IPS-15b (cell line): ENCODE results near the gene KAT14.
"Not testable (repeated sequence)": the region's sequence is repeated elsewhere in the genome, so short reads cannot be mapped to it uniquely, and the experiment has no call there.

ENCODE experiments used
- H3K27me3 ChIP-seq: one replicate; pipeline ENCODE4 v1.6.1; 2013; ENCODE audit warnings: low read length; ENCODE audit not compliant: control insufficient read depth, insufficient read depth
- H3K36me3 ChIP-seq: one replicate; pipeline ENCODE4 v1.6.1; 2013; ENCODE audit warnings: low read length; ENCODE audit not compliant: control insufficient read depth, insufficient read depth
- H3K4me1 ChIP-seq: one replicate; pipeline ENCODE4 v1.6.1; 2013; ENCODE audit warnings: mild to moderate bottlenecking, low read length; ENCODE audit not compliant: control insufficient read depth, insufficient read depth
- H3K4me3 ChIP-seq: one replicate; pipeline ENCODE4 v1.5.1; 2013; ENCODE audit warnings: low read depth, low read length
- H3K9ac ChIP-seq: one replicate; pipeline ENCODE4 v1.6.1; 2013; ENCODE audit warnings: low read depth, mild to moderate bottlenecking, low read length
- H3K9me3 ChIP-seq: one replicate; pipeline ENCODE4 v1.6.1; 2013; ENCODE audit warnings: mild to moderate bottlenecking, low read length; ENCODE audit not compliant: control insufficient read depth, insufficient read depth

Gene KAT14, protein sequence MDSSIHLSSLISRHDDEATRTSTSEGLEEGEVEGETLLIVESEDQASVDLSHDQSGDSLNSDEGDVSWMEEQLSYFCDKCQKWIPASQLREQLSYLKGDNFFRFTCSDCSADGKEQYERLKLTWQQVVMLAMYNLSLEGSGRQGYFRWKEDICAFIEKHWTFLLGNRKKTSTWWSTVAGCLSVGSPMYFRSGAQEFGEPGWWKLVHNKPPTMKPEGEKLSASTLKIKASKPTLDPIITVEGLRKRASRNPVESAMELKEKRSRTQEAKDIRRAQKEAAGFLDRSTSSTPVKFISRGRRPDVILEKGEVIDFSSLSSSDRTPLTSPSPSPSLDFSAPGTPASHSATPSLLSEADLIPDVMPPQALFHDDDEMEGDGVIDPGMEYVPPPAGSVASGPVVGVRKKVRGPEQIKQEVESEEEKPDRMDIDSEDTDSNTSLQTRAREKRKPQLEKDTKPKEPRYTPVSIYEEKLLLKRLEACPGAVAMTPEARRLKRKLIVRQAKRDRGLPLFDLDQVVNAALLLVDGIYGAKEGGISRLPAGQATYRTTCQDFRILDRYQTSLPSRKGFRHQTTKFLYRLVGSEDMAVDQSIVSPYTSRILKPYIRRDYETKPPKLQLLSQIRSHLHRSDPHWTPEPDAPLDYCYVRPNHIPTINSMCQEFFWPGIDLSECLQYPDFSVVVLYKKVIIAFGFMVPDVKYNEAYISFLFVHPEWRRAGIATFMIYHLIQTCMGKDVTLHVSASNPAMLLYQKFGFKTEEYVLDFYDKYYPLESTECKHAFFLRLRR

DNA sequence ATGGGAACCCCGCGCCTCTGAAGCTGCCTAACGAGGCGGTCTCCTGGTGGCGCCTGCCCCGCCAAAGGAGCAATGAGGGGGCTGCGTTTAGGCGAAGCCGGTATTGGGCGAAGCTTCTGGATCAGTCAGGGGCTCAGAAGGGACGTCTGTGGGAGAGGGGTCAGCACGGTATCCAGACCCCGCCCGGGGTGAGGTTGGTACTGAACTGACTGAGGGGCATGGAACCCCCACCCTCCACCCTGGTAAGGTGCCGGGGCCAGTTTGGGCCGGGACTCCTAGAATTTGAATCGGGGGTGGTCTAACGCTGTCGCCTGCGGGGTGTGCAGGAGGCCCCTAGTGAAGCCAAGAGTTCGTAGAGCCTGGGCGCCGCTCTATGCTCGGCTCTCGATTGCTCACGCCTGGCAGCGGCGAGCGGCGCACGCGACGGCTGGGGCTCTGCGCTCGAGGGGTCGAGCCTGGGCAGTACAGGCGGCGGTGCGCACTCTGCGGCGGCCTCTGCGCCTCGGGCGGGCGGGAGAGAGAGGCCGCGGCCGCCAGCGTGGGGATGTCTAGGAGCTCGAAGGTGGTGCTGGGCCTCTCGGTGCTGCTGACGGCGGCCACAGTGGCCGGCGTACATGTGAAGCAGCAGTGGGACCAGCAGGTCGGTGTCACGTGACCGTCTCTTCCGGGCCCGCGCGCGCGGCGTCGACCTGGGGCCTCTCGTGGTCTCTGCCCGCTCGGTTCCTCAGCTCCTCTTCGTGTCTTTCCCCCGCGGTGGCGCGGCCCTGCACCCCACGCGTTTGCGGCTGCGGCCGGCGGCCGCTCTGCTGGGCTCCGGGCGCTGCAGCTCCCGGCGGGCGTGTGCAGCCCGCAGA lies at the start of gene KAT14, which contains the start of gene PET117:
Gene KAT14, plus strand, starts transcription at position 452 of the 854 bp plus-strand sequence. CDS start 4,798 bp downstream, outside the sequence.
Gene PET117, plus strand, starts transcription at position 452 of the 854 bp plus-strand sequence. Its CDS starts 93 bp downstream, at position 545.
- peaks cover 6% of the 10 kb centered on the region for H3K36me3 ChIP-seq
- H3K27me3 ChIP-seq = peaks cover 7% of the 10 kb centered on the region
- peak within 1 kb of the TSS; percentile 95 for H3K4me3 ChIP-seq
- no peaks in the 10 kb centered on the region for H3K4me1 ChIP-seq
- H3K9me3 ChIP-seq = no peaks in the 10 kb centered on the region
- peak within 1 kb of the TSS; percentile 94 for H3K9ac ChIP-seq

DNA sequence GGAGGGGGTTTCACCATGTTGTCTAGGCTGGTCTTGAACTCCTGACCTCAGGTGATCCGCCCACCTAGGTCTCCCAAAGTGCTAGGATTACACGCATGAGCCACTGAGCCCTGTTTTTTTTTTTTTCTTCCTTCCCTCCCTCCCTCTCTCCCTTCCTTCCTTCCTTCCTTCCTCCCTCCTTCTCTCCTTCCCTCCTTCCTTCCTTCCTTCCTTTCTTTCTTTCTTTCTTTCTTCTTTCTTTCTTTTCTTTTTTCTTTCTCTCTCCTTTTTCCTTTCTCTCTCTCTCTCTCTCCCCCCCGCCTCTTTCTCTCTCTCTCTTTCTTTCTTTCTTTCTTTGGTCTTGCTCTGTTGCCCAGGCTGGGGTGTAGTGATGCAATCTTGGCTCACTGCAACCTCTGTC lies 49.4 kb upstream of the KAT14 start:
- H3K9me3 ChIP-seq, H3K36me3 ChIP-seq, H3K9ac ChIP-seq, H3K27me3 ChIP-seq, H3K4me1 ChIP-seq, H3K4me3 ChIP-seq: not testable (repeated sequence)

DNA sequence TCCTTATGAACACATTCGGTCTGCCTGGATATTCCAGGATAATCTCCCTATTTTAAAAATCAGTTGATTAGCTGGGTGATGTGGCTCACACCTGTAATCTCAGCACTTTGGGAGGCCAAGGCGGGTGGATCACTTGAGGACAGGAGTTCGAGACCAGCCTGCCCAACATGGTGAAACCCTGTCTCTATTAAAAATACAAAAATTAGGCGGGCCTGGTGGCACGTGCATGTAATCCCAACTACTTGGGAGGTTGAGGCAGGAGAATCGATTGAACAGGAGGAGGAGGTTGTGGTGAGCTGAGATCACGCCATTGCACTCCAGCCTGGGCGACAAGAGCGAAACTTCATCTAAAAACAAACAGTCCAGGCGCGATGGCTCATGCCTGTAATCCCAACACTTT lies 48.8 kb upstream of the KAT14 start:
- not testable (repeated sequence) for H3K9ac ChIP-seq, H3K36me3 ChIP-seq

DNA sequence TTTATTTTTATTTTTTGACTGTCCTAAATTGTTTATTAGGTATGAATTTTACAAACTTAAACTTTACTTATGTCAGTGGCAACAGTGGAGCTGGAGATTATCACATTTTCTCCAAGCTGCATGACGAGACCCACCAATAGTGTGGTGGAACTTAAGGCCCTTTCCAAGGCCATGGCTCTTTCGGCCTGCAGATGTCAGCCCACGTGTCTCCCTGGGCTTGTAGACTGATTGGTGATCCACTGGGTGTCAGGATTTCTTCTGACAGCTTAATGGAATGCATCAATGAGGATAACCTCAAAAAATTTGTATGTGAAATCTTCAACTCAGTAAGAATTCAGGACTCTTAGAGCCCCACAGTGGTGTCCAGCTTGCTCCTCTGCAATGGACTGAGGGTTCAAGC lies 47.6 kb upstream of the KAT14 start:
- Histone ChIP-seq H3K9ac (no peak overlapping the region), H3K9me3 (no peaks in the 10 kb centered on the region), H3K36me3 (no peaks in the 10 kb centered on the region), H3K4me1 (no peaks in the 10 kb centered on the region), H3K4me3 (no peak overlapping the region), H3K27me3 (no peaks in the 10 kb centered on the region)

More for the DNA sequence above, 48.8 kb upstream of the KAT14 start:
- H3K4me1 ChIP-seq, H3K9me3 ChIP-seq, H3K4me3 ChIP-seq, H3K27me3 ChIP-seq: not testable (repeated sequence)

DNA sequence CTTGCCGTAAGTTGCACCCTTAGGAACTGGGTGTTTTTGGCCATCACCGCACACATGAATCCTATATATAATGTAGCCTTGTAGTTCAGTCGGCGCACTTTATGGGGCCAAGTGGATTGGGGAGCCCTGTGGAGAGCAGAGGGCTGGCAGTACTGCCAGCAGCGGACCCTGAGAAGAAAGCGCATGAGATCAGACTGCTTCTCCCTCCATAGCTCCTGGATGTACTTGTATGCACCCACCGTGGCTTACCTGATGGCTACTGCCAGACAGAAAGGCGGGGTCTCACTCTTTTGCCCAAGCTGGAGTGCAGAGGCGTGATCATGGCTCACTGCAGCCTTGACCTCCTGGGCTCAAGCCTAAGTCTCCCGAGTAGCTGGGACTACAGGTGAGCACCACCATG lies 47.2 kb upstream of the KAT14 start:
- H3K36me3 ChIP-seq = no peaks in the 10 kb centered on the region
- H3K9ac ChIP-seq = no peak overlapping the region
- H3K4me1 ChIP-seq = no peaks in the 10 kb centered on the region
- H3K9me3 ChIP-seq = no peaks in the 10 kb centered on the region
- no peaks in the 10 kb centered on the region for H3K27me3 ChIP-seq
- H3K4me3 ChIP-seq = no peak overlapping the region

DNA sequence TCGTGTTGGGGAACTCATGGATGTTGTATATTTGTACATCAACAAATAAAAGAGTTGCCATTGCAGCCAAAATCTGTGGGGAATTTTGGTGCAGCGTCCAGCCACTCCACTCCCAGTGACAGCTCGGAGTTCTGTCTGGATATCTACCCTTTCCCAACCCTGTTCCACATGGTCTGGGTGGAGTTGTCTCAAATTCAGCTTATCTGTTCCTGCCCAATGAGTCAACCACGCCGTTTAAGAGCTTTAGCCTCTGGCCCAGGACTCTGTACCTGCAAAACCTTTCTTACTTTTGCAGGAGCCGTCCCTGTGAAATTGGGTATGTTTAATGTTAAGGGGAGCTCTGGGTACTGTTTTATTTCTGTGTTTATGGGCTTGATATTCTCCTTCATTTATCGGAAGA lies 46.0 kb upstream of the KAT14 start:
- no peaks in the 10 kb centered on the region for H3K9me3 ChIP-seq
- H3K27me3 ChIP-seq = no peaks in the 10 kb centered on the region
- H3K36me3 ChIP-seq = no peaks in the 10 kb centered on the region
- H3K9ac ChIP-seq = no peak overlapping the region
- no peaks in the 10 kb centered on the region for H3K4me1 ChIP-seq
- no peak overlapping the region for H3K4me3 ChIP-seq

DNA sequence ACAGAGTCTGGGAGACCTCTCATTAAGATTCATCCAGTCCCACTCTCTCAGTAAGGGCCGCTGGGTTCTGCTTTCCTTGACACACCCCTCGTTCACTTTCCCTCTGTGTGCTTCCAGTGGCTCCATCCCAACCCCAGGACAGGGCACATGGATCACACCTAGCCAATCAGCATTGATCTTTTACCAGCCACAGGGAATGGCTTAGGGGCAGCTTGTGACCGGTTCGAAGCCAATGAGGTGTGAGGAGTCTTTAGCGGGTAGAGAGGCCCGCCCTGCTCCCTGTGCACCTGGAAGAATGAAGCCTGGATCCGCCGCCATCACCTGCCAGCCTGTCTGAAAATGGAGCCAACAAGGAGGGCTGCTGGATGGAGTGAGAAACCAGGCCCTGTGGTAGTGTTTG lies 44.8 kb upstream of the KAT14 start:
- Histone ChIP-seq H3K9me3 (no peaks in the 10 kb centered on the region), H3K27me3 (no peaks in the 10 kb centered on the region), H3K9ac (no peak overlapping the region), H3K36me3 (no peaks in the 10 kb centered on the region), H3K4me3 (no peak overlapping the region), H3K4me1 (no peaks in the 10 kb centered on the region)

DNA sequence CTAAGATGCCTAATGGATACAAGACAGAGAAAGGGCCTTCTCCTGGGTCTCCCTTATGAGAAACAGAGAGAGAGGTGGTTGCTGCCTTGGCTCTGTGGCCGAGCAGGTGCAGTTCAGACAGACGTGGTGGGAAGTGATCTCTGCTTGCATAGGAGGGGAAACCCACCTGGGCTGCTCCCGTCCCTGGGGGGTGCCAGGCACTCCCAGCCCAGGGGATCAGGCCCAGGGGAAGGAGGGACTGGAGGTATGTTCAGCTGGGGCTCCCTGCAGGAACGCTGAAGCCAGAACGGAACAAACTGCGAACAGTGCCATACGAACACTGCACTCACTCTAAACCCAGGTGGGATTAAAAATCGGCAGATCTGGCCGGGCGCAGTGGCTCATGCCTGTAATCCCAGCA lies 44.3 kb upstream of the KAT14 start:
- no peak overlapping the region for H3K9ac ChIP-seq
- H3K4me3 ChIP-seq = no peak overlapping the region
- no peaks in the 10 kb centered on the region for H3K4me1 ChIP-seq
- H3K27me3 ChIP-seq = no peaks in the 10 kb centered on the region
- H3K9me3 ChIP-seq = no peaks in the 10 kb centered on the region
- no peaks in the 10 kb centered on the region for H3K36me3 ChIP-seq

DNA sequence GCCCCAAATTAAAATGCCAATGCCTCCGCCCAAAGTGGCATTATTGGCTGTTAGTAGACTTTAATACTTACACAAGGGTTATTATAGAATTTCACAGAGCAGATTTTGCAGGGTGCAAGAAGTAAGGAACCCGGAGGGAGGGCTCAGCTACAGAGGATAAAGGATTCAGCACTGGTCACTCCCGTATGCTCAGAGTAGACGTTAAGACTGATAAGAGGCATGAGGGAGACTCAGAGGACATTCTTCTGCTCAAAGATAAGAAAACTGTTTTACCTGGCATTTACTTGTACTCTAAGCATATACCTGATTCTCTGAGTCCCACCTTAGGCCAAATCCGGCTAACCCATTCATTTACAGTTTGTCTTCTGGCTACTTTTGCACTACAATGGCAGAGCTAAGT lies 43.5 kb upstream of the KAT14 start:
- no peaks in the 10 kb centered on the region for H3K36me3 ChIP-seq
- H3K9me3 ChIP-seq = no peaks in the 10 kb centered on the region
- H3K9ac ChIP-seq = no peak overlapping the region
- H3K27me3 ChIP-seq = no peaks in the 10 kb centered on the region
- H3K4me1 ChIP-seq = no peaks in the 10 kb centered on the region
- no peak overlapping the region for H3K4me3 ChIP-seq

DNA sequence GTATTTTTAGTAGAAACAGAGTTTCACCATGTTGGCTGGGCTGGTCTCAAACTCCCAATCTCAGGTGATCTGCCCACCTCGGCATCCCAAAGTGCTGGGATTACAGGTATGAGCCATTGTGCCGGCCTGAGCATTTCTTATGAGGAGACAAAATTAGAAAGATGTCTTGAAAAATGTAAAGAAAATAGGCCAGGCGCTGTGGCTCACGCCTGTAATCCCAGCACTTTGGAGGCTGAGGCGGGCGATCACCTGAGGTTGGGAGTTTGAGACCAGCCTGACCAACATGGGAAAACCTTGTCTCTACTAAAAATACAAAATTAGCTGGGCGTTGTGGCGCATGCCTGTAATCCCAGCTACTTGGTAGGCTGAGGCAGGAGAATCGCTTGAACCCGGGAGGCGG lies 37.1 kb upstream of the KAT14 start:
- not testable (repeated sequence) for H3K4me3 ChIP-seq, H3K4me1 ChIP-seq, H3K9me3 ChIP-seq, H3K27me3 ChIP-seq, H3K36me3 ChIP-seq, H3K9ac ChIP-seq

DNA sequence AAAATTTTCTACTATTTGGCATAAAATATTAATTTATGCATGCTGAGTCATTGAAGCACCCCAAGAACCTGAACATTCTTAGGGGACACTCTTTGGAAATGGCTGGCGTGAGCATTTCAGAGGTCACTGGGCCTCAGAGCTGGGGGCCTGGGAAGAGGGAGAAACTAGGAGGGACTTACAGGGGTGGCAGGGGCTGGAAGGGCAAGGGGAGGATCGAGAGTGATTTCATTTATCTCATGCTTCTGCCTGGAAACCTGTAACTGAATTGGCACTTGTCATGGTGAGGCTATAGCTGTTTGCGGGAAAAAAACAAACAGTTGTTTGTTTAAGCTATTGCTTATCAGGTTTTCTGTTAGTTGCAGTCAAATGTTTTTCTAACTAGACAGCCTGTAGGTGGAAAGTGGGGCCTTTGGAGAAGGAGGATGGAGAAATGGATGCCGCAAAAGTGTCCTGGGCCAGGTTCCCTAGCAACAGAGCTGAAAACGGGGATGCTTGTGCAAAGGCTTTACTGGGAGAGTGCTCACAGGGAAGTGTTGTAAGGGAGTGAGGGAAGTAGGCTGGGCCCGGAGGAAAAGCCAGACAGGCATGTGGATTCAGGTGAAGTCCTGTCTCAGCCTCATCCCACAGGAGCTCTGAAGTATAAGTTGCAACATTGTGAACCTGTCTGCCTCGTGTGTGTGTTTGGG lies 36.4 kb upstream of the KAT14 start:
- no peaks in the 10 kb centered on the region for H3K4me1 ChIP-seq
- no peaks in the 10 kb centered on the region for H3K27me3 ChIP-seq
- H3K9ac ChIP-seq = no peak overlapping the region
- no peaks in the 10 kb centered on the region for H3K36me3 ChIP-seq
- H3K4me3 ChIP-seq = no peak overlapping the region
- H3K9me3 ChIP-seq = no peaks in the 10 kb centered on the region
